T1000 (cell line): ENCODE measurements around the gene ATXN1.
"Not testable (repeated sequence)": the region's sequence is repeated elsewhere in the genome, so short reads cannot be mapped to it uniquely, and the experiment has no call there.

Source experiments
- DNase-seq: peaks from one replicate; lab custom pipeline; 2025; ENCODE audit warnings: mixed read lengths; lab: John Stamatoyannopoulos, UW

The ATXN1 gene

DNA sequence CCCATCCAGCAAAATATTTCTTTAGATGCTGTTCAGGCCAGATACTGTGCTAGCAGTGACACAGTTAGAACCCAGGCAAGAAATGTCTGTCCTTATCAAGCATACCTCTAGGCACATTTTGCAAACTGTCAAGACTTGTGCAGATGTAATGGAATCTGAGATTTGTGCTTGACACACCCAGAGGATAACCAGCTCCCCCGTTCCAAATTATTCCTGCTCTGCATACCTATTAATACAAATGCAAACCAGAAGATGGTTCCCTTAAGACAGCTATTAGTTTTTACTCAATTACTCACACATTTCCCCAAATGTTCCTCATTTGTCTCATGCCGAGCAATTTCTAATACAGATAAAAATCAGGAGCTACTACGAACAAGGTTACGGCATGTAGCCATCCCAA lies 40.4 kb downstream of the ATXN1 start:
- no peak for DNase-seq

GRCh38 chr6:16719488-16719887 lies 41.8 kb downstream of the ATXN1 start:
- DNase-seq, result no peak

DNA sequence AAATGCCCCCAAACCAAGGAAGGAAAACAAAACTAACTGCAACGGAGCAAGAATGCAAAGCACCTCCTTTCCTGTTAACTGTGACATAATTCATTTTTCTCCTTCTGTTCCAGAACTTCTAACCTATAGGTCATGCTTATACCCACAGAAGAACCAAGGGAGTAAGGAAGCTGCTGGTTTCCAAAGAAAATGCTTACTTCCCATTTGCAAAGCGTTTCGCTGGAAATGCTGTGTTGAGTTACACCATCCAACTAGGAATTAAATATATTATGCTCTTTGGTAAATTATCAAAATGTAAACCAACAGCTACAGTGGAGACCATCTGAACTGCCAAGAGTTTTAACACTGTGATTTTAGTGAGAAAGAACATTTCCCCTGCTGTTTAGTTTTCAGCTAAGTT lies 42.9 kb downstream of the ATXN1 start:
- no peak for DNase-seq

GRCh38 chr6:16717275-16717942 lies 43.9 kb downstream of the ATXN1 start:
- no peak for DNase-seq

DNA sequence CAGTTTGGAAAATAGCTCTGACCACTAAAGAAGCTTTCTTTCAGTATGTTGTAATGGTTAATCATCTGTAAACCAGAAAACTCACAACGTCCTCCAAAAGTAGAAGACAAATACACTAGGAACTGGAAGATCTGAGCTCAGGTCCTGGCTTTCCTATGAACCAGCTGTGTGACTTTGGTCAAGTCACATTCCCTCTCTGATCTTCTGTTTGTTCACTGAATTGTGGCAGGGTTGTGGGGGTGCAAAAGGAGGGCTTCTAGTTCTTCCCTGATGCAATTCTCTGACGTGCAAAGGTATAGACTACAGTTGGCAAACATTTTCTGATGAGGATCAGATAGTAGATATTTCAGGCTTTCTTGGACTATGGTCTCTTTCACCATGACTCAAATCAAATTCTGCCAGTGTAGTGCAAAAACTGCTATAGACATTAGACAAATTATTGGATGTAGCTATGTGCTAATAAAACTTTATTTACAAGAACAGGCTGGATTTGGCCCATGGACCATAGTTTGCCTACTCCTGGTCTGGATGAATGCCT lies 44.9 kb downstream of the ATXN1 start:
- no peak for DNase-seq

- no peak for DNase-seq
These were observed 47.7 kb downstream of the ATXN1 start for GRCh38 chr6:16713597-16713996.

DNA sequence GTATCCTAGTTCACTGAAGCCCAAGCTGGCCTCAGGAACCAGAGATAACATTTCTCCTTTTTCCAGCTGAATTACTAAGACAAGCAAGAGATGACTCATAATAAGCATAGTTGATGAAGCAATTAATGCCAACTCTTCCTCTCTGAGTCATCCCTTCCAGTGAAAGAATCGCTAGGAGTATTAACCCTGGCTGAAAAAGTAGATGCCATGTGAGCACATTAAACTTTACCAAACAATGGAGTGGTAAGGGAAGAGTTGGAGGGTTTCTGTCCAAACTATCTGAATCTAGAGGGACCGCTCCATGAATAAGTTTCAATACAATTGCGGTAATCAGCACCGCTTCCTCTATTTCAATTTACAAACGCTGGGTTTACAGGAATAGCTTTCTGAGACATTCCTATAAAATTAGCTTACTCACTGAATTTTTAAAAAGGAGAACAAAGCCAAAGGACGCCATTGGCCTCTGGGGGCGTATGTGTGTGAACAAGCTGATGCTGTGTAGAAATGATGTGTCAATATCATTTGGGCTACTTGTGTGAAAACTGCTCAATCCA lies 48.3 kb downstream of the ATXN1 start:
- DNase-seq, result peak; percentile 47

GRCh38 chr6:16712255-16712930 lies 48.9 kb downstream of the ATXN1 start:
- DNase-seq, result no peak

DNA sequence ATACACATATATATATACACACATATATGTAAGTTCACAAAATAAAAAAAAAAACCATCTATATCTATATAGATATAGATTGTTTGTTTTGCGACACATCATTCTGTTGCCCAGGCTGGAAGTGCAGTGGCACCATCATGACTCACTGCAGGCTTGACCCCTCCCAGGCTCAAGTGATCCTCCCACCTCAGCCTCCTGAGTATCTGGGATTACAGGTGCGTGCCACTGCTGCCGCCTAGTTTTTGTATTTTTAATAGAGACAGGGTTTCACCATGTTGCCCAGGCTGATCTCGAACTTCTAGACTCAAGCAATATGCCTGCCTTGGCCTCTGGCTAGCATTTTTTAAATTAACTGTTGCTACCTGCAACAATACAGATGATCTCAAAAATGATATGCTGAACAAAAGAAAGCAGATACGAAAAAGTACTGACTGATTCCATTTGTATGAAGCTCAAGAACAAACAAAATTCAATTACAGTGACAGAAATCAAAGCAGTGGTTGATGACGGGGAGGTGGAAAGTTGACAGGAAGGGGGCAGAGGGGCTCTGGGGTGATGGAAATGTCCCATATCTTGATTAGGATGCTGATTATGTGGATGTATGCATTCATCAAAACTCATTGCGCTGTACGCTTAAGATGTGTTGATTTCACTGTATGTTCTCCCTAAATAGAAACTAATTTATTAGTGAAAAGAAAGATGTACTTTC lies 49.6 kb downstream of the ATXN1 start:
- no peak for DNase-seq

DNA sequence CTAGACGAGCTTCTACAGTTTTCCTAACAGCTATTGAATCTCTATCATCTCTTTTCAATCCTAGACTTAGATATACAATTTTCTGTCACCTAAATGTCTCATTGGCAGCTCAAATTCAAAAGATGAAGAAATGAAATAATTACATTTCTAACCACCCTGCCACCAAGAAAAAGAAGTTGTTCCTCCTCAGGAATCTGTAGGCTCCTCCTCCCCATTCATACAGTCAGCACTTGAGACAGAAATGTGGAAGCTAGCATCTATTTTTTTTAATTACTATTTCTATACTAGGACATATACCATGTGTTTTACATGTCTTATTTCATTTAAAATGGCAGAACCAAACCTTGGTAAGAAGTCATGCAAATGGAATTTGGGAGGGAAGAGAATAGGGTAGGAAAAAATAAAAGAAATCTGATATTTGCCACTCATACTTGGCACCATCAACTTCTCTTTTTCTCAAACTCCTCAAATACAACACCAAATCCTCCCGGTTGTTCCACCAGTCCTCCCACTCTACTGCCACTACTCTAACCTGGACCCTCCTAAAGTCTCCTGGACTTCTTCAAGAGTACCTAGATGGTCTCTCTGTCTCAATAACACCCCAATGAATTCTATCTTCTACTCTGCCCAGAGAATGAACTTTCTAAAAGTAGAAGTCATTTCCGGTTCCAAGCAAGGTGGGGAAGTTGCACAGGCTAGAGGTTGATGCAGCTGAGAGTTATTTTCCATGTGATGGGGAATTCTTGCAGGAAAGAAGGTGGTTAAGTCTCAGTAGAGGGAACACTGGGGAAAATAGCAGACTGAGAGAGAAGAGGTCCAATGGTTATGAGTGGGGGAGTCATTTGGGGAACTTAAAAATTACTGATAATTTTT lies 54.1 kb downstream of the ATXN1 start:
- DNase-seq, result no peak

- DNase-seq, result not testable (repeated sequence)
These were observed 54.8 kb downstream of the ATXN1 start for GRCh38 chr6:16706491-16706890.

DNA sequence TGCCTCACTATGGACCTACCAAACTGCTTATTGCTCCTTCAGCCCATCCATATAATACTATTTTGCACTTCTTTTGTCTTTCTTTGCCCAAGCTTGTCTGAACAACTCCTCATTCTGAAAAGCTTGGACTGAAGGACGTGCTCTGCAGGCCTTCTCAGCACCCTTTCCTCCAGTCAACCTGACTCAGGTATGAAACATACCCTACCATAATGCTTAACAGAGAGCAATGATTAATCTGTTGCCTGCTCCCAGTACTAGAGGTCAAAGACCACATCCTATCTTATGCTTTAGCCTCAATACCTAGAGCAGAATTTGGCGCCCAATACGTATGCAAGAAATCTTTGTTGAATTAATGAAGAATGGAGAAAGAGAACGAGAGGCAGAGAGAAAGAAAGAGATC lies 55.2 kb downstream of the ATXN1 start:
- DNase-seq, result no peak

DNA sequence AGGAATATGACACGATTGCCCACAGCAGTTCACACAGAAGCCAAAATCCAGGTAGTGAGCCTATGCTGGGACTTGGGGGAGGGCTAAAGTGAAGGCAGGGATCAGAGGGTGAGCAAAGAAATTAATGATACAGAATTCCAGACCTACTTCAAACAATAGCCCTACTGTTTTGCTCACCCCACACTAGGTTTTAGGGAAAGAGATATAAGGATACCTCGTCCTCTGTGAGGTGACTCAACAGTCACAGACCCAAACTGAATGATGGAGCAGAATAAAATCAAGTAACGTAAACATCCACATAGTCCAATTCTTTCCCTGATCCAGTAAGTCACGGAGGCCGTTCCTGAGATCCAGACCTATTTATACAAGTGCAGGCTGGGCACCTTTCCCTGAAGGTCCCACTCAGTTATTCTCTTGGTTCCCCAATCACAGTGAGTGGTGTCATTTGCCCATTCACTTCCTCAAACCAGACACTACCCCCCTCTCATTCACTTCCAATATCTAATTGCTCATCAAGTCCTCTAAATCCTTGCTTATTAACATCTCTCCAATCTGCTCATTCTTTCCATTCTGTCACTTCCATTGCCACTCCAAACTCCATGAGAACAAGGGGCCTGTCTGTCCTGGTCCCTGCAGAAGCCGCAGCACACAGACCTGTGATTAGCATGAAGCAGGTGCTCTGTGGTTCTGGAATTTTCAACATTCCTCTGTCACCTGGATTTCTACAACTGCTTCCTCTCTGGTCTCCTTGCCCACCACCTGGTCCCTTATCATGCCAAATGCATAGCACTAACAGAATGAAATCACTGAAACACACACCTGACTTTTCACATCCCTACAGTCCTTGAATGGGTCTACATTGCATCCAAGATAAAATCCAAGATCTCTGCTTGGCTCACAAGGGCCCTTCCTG lies 55.9 kb downstream of the ATXN1 start:
- no peak for DNase-seq

GRCh38 chr6:16704401-16705045 lies 56.7 kb downstream of the ATXN1 start:
- no peak for DNase-seq

DNA sequence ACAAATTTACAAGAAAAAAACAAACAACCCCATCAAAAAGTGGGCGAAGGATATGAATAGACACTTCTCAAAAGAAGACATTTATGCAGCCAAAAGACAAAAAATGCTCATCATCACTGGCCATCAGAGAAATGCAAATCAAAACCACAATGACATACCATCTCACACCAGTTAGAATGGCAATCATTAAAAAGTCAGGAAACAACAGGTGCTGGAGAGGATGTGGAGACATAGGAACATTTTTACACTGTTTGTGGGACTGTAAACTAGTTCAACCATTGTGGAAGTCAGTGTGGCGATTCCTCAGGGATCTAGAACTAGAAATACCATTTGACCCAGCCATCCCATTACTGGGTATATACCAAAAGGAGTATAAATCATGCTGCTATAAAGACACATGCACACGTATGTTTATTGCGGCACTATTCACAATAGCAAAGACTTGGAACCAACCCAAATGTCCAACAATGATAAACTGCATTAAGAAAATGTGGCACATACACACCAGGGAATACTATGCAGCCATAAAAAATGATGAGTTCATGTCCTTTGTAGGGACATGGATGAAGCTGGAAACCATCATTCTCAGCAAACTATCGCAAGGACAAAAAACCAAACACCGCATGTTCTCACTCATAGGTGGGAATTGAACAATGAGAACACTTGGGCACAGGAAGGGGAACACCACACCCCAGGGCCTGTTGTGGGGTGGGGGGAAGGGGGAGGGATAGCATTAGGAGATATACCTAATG lies 58.5 kb downstream of the ATXN1 start:
- DNase-seq, result not testable (repeated sequence)

DNA sequence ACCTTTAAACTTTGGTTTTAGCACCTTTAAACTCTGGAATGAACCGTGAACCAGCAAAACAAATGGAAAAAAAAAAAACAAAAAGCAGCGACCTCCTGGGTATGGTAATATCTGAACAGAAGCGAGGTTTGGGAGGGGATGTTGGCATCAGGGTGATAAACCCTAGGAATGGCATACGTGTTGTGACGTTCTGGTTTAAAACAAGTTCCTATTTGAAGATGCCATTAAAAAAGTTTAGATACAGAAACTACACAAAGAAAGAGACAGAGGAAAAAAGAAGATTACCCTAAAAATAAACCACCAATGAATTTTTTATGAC lies 60.4 kb downstream of the ATXN1 start:
- DNase-seq, result no peak

GRCh38 chr6:16700202-16700915 lies 60.9 kb downstream of the ATXN1 start:
- DNase-seq, result no peak

GRCh38 chr6:16698997-16699868 lies 62.0 kb downstream of the ATXN1 start:
- DNase-seq, result no peak
